Tongue (tissue), 2 donors: Measurements from ENCODE around the gene LINGO1. TPM values are rescaled to one million over a fixed set of nuclear protein-coding genes. Genes with fewer than 3 reads are reported as not detected.

Experiments used
- DNase-seq: peaks from one replicate; pipeline ENCODE4 v3.0.0-alpha.2; 2015
- total RNA-seq: library from RNA; depleted of rRNA; stranded (reverse); fragments of >200 nt; gene quantifications from one replicate; pipeline ENCODE4 v1.2.3, GENCODE V29; 2014

The LINGO1 gene
- total RNA-seq, 1 donor from 2014 or later = 2.9 TPM

- peak; percentile 54 for DNase-seq
Measured at GRCh38 chr15:77568973-77569728, 63.6 kb downstream of the LINGO1 start.

DNA sequence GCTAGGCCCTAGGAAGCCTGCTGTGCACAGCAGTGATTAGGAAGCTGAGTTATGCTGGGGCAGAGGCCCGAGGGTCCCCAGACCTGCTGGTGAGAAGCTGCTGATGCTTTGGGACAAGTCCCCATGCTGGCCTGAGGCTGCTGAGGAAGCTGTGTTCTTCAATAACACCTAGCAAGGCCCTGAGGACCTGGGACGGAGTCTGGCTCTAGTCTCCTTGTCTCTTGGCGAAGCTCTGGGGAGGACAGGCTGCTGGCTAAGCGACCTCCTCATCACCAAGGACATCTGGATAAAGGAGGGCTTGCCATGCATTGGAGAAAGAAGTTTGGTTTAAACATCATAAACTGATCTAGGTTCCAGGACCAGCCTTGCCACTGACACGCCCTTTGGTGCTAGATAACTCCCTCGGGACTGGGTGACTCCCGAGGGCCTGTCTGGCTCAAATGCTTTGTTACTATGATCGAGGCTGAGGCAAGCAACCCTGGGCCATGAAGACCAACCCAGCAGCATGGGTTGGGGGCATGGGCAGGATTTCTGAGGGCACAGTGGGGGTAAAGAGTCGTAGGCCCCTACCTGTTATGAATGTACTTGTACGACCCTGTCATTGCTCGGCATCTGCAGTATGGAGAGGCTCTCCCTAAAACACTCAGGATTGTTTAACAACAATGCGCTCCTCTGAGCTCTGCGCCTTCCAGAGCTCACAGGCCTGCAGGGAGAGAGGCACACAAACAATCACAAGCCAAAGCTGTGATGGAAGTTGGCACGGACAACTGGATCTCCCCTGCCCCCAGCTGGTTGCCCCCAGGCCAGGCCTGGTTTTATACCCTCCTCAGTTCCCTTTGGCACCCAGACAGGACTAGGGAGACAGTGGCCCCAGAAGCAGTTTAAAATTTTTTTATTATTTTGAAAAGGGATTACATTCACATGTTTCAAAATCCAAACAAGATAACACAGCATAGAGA, 64.4 kb downstream of the LINGO1 start:
- no peak for DNase-seq

- no peak for DNase-seq
Measured at GRCh38 chr15:77567202-77567601, 65.5 kb downstream of the LINGO1 start.

DNA sequence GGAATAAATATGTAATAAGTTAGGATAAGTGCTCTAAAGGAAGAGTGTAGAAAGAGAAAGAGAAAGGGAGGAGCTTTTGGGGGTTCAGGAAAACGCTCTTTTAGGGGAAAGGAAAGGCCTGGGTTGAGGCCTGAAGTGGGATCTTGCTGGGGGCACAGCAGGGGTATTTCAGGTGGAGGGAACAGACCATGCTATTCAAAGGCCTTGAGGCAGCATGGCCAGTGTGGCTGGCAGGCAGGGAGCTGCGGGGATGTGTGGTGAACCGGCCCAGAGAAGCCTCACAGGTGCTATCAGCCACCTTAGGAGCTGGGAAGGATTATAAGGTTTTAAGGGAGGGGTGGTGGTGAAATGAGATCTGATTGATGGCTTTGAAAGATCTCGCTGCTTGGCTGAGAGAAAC, 66.6 kb downstream of the LINGO1 start:
- no peak for DNase-seq

DNA sequence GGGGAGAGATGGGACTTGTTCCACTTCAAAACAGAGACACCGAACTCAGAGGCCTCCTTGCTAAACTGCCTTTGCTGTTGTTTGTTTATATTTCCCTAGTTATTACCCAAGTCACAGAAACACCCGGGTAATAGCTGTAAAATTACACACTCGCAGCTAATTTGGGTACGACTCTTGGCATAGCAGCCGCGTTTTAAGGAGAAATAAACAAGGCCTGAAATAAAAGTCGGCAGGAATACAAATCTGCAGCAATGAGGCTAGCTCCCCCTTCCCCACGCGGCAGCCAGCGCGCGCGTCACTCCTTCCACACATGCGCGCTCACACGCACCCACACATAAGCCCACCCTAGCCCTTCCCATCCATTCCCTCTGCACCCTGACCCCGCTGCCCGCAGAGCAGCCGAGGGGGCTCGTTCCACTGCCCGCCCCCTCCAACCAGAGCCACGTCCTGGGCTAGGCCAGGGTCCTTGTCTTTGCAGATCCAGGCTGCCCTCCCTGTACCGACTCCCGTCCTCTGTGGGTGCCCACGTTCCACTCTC, 67.3 kb downstream of the LINGO1 start:
- DNase-seq = no peak

DNA sequence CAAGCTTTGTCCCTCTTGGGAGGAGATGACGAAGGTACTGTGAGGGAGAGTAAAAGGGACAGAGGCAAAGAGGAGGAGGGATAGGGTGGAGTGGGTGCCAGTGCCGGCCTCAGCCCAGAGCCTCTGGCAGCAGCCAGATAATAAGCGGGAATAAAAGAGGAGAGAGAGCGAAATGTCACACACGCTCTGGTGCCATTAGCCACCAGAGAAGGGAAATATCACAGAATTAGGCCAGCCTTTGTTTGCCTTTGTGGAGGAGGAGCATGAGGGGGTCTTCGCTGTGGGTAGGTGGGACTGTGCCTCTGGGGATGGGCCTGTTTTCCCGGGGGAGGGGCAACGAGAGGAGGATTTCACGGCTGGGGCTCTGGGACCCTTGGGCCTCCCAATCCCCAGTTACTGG, 67.8 kb downstream of the LINGO1 start:
- DNase-seq = no peak

DNA sequence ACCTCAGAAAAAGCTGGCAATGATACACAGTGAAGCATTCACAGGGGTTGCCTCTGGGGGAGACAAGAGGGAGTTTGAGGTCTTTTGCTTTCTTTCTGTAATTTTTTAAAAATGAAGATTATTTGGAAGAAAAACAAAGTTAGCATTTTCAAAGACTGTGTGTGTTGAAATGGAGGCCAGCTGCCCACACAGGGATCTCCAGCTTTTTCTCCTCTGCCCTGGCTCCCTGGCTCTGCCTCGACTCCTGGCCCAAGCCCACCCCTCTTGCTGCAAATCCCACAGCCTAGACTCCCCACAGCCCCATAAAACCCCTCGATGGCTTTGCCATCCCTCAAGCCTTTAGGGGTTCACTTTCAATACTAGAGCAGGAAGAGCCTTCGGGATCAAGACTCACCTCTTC, 68.4 kb downstream of the LINGO1 start:
- DNase-seq = no peak

DNA sequence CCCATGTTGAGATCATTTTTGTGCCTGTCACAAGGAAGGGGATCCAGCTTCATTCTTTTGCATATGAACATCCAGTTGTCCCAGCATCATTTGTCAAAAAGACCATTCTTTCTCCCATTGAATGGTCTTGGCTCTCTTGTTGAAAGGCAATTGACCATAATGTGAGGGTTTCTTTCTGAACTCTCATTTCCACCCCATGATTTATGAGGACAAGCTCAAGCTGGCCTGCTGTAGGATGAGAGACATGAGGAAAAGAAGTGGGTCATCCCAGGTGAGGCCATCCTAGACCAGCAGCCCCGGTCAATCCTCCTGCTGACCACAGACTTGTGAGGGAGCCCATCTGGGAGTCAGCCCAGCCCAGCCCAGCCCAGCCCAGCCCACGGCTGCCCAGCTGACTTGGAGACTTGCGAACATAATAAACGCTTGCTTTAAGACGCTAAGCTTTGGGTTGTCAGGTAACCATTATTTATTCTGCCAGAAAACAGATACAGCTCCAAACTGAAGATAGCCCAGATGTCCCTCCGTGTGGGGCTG, 69.0 kb downstream of the LINGO1 start:
- DNase-seq = no peak

Other genes starting within 250 kb of the LINGO1 start
- 77.6 TPM for gene PEAK1, start 212.8 kb downstream of the LINGO1 start, total RNA-seq
- gene HMG20A, start 212.0 kb downstream of the LINGO1 start, total RNA-seq = 45.3 TPM